SK-N-MC (cell line): ENCODE data around the gene PNMA6F.
"Not testable (repeated sequence)": the region's sequence is repeated elsewhere in the genome, so short reads cannot be mapped to it uniquely, and the experiment has no call there.

Source experiments
- DNase-seq: peaks from one replicate; pipeline ENCODE4 v3.0.0-alpha.2; 2011; ENCODE audit warnings: low read depth, low spot score
- H3K27ac ChIP-seq: fragments of 200-600 bp; sonication (generic); 2 replicates; pipeline ENCODE4 v1.5.1; 2016; ENCODE audit warnings: mixed run types
- H3K36me3 ChIP-seq: fragments of 200-600 bp; sonication (generic); 2 replicates; pipeline ENCODE4 v1.6.1; 2017; ENCODE audit warnings: antibody characterized with exemption, low read length, mixed read lengths; ENCODE audit not compliant: insufficient read depth
- H3K4me3 ChIP-seq: fragments of 200-600 bp; sonication (generic); 2 replicates; pipeline ENCODE4 v1.5.1; 2016
- H3K9ac ChIP-seq: fragments of 200-600 bp; sonication (generic); 2 replicates; pipeline ENCODE4 v1.8.0; 2017; ENCODE audit warnings: mixed run types, mixed read lengths; ENCODE audit not compliant: insufficient read length
- H3K9me3 ChIP-seq: fragments of 200-600 bp; sonication (generic); 2 replicates; pipeline ENCODE4 v1.6.1; 2017; ENCODE audit warnings: low read depth, mild to moderate bottlenecking, antibody characterized with exemption, low read length, moderate library complexity, mixed read lengths
- EZH2 ChIP-seq: fragments of 200-600 bp; sonication (generic); IDR thresholded peaks from one replicate; pipeline ENCODE4 v1.6.1; 2017; ENCODE audit warnings: antibody characterized with exemption
- FOXP2 ChIP-seq: optimal IDR thresholded peaks from 2 replicates; pipeline ENCODE3; 2011; ENCODE audit warnings: mild to moderate bottlenecking, moderate library complexity; ENCODE audit not compliant: insufficient read depth; ENCODE audit errors: extremely low read length, control extremely low read depth
- POLR2AphosphoS5 ChIP-seq: IDR thresholded peaks from 2 replicates; pipeline ENCODE4 v1.6.1; 2012; ENCODE audit warnings: mild to moderate bottlenecking, low read depth, low read length, borderline replicate concordance

PNMA6F gene

DNA sequence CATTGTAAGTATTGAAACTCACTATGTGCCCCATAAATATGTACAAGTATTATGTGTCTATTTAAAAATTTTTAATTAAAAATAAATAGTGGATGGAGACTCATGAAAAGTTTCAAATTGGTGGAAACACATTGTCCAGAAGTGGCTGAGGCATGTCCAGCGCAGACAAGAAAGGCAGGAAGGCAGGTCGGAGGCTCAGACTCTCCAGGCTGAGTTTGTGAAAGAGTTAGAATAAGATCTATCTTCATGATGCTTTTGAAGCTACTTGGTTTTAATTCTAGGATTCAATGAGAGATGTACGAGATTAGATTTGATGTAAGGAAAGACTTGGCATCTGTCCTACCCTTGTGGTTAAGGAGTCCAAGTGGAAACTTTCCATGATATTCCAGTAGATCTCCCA lies 19.8 kb downstream of the PNMA6F start:
- no peak for DNase-seq
- Histone ChIP-seq H3K36me3 (no peaks in the 10 kb centered on the region), H3K27ac (no peak overlapping the region), H3K9me3 (no peaks in the 10 kb centered on the region), H3K9ac (no peak overlapping the region), H3K4me3 (no peak overlapping the region)
- TF ChIP-seq POLR2AphosphoS5 (no peak), EZH2 (no peak), FOXP2 (no peak)

DNA sequence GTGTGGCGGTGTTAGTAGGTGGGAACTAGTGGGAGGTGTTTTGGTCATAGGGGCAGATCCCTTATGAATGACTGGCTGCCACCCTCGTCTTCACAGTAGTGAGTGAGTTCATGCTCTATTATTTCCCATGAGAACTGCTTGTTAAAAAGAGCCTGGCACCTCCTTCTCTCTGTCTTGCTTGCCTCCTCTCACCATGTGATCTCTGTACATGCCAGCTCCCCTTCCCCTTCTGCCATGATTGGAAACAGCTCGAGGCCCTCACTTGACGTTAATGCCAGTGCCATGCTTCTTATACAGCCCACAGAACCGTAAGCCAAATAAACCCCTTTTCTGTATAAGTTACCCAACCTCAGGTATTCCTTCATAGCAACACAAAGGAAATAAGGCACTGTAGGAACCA lies 21.7 kb downstream of the PNMA6F start:
- TF ChIP-seq FOXP2 (no peak), POLR2AphosphoS5 (no peak), EZH2 (no peak)
- Histone ChIP-seq H3K36me3 (no peaks in the 10 kb centered on the region), H3K27ac (no peak overlapping the region), H3K9ac (no peak overlapping the region), H3K4me3 (no peak overlapping the region), H3K9me3 (no peaks in the 10 kb centered on the region)
- no peak for DNase-seq

DNA sequence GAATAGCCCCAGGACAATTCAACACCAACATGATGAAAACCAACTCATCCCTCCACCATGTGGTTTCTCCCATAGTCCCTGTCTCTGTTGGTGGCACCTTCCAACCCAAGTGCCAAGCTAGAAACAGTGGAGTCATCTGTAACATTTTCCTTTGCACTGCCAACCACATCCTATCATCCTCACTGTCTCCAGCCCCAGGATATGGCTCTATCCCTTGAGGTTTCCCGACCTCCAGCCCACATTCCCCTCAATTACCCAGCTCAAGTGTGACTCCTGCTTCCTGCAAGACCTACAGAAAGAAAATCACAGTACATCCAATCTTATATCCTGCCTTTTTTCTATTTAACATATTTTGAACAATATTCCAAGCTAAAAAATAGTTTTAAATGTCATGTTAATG lies 24.2 kb downstream of the PNMA6F start:
- no peak overlapping the region for H3K27ac ChIP-seq
- DNase-seq: no peak
- H3K9me3 ChIP-seq: no peaks in the 10 kb centered on the region
- no peak for TF ChIP-seq POLR2AphosphoS5
- no peak for TF ChIP-seq FOXP2
- no peak for TF ChIP-seq EZH2
- no peak overlapping the region for H3K9ac ChIP-seq
- H3K4me3 ChIP-seq: no peak overlapping the region
- H3K36me3 ChIP-seq: no peaks in the 10 kb centered on the region

DNA sequence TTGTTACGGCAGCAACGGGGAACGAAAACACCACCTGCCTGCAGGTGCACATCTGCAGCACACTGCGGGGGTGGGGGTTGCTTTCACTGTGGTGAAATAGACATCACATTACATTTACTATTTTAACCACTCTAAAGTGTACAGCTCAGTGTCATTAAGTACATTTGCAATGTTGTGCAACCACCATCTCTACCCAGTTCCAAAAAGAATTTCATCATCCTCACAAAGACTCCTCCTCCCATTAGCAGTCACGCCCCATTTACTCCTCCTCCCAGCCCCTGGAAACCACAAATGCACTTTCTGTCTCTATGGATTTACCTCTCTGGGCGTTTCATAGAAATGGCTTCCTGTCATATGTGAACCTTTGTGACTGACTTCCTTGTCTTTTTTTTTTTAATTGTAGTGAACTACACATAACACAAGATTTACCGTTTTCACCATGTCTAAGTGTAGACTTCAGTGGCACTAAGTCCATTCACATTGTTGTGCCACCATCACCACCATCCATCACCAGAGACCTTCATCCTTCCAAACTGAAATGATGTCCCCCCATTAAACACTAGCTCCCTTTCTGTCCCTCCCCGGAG lies 28.0 kb downstream of the PNMA6F start:
- not testable (repeated sequence) for H3K4me3 ChIP-seq, DNase-seq, H3K9me3 ChIP-seq, H3K36me3 ChIP-seq, H3K9ac ChIP-seq, H3K27ac ChIP-seq

DNA sequence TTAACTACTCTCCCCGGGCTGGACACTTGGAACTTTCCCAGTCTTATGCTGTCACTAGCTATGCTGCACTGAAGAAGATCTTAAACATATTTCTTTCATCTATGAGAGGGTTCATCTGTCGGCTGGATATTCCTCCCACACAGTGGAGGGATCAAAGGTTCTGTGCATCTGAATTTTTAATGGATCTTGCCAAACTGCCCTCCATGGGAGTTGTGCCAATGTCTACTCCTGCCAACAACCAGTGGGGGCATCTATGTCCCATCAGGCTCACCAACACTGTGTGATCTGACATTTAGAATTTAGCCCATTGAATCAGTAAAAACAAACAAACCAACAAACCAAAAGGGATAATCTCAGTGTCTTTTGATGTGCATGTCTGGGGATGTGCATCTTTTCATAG lies 32.8 kb downstream of the PNMA6F start:
- not testable (repeated sequence) for H3K9me3 ChIP-seq, H3K9ac ChIP-seq, DNase-seq, H3K36me3 ChIP-seq, H3K4me3 ChIP-seq, H3K27ac ChIP-seq

DNA sequence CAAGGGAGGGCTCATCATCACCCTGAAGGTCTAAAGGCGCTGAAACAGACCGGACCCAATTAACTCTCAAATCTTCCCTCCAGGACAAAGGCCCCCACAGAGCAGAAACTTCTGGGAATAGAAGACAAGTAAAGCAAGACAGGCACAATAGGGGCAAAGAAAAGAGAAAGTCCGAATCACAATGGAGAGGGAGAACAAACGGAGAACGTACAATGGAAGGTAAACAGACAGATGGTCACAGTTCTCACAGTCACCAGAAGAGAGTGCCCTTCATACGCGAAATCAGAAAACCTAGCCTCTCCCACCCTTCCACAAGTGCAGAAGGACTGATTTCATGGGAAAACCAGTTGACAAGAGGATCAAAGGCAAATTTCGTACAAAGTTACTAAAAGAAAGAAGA lies 35.9 kb downstream of the PNMA6F start:
- not testable (repeated sequence) for H3K36me3 ChIP-seq, H3K9me3 ChIP-seq, H3K4me3 ChIP-seq, DNase-seq, H3K27ac ChIP-seq, H3K9ac ChIP-seq

DNA sequence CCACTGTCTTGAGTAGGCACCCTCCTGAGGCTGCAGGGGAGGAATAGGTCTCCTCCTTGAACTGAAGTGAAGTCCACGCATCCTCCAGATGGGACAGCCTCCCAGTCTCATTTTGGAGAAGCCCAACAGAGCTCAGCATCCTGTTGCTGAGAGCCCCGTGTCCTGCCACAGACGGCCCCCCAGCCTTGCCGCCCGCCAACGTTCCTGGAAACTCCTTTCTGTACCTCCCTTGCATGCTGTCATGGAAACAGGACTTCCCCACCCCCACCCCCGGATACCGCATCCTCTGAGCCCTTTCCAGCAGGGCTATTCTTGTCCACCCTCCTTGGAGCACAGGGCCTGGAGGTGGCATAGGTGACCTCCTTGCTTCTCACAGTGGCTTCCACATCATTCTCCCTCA lies 37.6 kb downstream of the PNMA6F start:
- not testable (repeated sequence) for H3K9ac ChIP-seq, H3K4me3 ChIP-seq, H3K27ac ChIP-seq, H3K36me3 ChIP-seq, H3K9me3 ChIP-seq, DNase-seq

DNA sequence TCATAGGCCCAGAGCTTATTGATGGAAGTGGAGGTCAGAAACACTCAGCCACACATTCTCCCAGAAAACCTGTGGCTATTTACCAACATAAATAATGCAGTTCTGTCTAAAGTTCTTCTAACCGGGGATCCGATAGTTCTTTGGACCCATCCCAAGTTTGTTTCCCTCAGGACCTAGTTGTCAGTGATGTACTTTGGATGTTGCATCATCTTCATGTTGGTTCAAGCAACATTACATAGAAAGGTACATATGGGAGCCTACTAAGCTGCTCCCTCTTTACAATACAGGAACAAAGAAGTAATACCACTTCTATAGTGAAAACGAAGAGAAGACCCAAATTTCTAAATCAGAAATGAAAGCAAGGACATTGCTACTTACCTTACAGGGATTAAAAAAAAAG lies 39.8 kb downstream of the PNMA6F start:
- not testable (repeated sequence) for DNase-seq, H3K9ac ChIP-seq, H3K4me3 ChIP-seq, H3K9me3 ChIP-seq, H3K36me3 ChIP-seq, H3K27ac ChIP-seq

DNA sequence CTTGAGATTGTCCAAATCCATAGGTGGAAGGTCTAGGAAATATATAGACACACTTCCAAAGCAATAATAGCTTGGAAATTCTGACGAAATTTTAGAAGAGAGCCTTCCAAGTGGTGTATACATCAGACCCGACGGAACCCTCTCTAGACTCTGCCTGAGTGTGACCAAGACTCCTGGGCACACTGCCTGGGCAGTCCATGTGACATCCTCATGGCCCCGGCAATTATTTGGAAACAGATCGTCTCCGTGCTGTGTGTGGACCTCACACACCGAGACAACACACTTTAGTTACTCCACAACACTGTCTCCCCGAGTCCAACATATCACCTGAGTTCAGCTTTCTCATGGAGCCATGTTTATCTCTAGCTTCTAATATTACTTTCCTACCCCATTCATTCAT lies 42.3 kb downstream of the PNMA6F start:
- not testable (repeated sequence) for H3K4me3 ChIP-seq, DNase-seq, H3K9ac ChIP-seq, H3K36me3 ChIP-seq, H3K27ac ChIP-seq, H3K9me3 ChIP-seq

DNA sequence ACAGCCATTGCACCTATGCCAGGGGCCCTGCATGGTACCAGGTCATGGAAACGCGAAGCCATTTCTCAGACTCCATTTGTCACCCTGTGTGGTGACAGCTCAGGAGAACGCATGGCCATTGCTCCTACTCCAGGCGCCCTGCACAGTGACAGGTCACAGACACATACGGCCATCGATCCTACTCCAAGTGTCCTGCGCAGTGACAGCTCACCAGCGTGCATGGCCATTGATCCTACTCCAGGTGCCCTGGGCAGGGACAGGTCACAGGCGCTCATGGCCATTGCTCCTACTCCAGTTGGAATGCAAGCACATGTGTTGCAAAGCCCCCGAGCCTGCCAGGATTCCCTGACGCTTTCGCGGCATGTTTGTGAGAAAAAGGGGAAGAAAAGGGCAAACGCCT lies 45.5 kb downstream of the PNMA6F start:
- not testable (repeated sequence) for H3K36me3 ChIP-seq, H3K4me3 ChIP-seq, DNase-seq, H3K27ac ChIP-seq, H3K9me3 ChIP-seq, H3K9ac ChIP-seq

DNA sequence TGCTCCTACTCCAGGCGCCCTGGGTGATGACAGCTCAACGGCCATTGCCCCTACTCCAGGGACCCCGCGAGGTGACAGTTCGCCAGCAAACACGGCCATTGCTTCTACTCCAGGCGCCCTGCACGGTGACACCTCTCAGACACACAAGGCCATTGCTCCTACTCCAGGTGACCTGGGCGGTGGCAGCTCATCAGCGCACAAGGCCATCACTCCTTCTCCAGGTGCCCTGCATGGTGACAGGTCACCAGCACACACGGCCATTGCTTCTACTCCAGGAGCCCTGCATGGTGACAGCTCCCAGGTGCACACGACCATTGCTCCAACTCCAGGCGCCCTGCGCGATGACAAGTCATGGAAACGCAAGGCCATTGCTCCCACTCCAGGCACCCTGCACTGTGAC lies 46.1 kb downstream of the PNMA6F start:
- H3K9ac ChIP-seq, H3K4me3 ChIP-seq, H3K36me3 ChIP-seq, H3K27ac ChIP-seq, H3K9me3 ChIP-seq, DNase-seq: not testable (repeated sequence)

DNA sequence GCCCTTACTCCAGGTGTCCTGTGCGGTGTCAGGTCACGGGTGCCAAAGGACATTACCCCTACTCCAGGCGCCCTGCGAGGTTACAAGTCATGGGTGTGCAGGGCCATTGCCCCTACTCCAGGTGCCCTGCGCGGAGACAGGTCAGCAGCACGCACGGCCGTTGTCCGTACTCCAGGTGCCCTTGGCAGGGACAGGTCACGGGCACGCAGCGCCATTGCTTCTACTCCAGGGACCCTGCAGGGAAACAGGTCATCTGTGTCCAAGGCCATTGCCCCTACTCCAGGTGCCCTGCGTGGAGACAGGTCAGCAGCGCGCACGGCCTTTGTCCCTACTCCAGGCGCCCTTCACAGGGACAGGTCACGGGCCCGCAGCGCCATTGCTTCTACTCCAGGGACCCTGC lies 49.0 kb downstream of the PNMA6F start:
- not testable (repeated sequence) for DNase-seq, H3K4me3 ChIP-seq, H3K36me3 ChIP-seq, H3K27ac ChIP-seq, H3K9ac ChIP-seq, H3K9me3 ChIP-seq

DNA sequence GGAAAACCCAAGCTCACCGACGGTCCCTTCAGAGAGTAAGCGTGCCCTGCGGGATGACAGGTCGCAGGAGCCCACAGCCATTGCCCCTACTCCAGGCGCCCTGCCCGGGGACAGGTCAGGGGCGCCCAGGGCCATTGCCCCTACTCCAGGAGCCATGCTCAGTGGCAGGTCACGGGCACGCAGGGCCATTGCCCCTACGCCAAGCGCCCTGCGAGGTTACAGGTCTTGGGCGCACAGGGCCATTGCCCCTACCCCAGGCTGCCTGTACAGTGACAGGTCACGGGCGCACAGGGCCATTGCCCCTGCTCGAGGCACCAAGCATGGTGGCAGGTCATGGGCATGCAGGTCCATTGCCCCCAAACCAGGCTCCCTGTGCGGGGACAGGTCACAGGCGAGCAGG lies 49.5 kb downstream of the PNMA6F start:
- H3K9me3 ChIP-seq, DNase-seq: not testable (repeated sequence)

More for the DNA sequence above, 49.5 kb downstream of the PNMA6F start:
- not testable (repeated sequence) for H3K9ac ChIP-seq, H3K4me3 ChIP-seq, H3K27ac ChIP-seq, H3K36me3 ChIP-seq
